Measurements from ENCODE around the gene SPEF2.
"Not testable (repeated sequence)": the region's sequence is repeated elsewhere in the genome, so short reads cannot be mapped to it uniquely, and the experiment has no call there.

SPEF2 gene

DNA sequence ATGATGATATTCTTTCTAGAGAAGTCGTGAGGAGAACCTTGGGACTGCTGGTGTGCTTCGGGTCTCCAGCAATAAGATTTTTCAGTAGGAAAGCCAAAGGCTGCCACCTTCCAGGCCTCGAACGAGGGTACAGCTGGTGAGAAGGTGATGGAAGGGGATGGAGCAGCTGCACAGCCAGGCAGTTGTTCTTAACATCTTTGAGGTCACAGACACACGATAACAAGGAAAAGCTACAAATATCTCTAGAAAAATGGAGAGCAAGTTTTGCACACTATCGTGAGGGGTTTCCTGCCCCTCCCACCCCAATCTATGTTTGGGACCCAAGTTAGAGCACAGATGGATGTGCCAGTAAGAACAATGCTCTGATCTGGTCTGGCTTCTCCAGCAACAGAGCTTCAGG is 232.2 kb downstream of the SPEF2 start:
- DNase-seq (ENCODE audit: low spot score), result no peak
- no peak overlapping the region for H3K27ac ChIP-seq
- TF ChIP-seq, protein P1, sequence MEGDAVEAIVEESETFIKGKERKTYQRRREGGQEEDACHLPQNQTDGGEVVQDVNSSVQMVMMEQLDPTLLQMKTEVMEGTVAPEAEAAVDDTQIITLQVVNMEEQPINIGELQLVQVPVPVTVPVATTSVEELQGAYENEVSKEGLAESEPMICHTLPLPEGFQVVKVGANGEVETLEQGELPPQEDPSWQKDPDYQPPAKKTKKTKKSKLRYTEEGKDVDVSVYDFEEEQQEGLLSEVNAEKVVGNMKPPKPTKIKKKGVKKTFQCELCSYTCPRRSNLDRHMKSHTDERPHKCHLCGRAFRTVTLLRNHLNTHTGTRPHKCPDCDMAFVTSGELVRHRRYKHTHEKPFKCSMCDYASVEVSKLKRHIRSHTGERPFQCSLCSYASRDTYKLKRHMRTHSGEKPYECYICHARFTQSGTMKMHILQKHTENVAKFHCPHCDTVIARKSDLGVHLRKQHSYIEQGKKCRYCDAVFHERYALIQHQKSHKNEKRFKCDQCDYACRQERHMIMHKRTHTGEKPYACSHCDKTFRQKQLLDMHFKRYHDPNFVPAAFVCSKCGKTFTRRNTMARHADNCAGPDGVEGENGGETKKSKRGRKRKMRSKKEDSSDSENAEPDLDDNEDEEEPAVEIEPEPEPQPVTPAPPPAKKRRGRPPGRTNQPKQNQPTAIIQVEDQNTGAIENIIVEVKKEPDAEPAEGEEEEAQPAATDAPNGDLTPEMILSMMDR (IDR thresholded peaks at IDR 0.05), result no peak
- H3K4me3 ChIP-seq, result no peak overlapping the region

DNA sequence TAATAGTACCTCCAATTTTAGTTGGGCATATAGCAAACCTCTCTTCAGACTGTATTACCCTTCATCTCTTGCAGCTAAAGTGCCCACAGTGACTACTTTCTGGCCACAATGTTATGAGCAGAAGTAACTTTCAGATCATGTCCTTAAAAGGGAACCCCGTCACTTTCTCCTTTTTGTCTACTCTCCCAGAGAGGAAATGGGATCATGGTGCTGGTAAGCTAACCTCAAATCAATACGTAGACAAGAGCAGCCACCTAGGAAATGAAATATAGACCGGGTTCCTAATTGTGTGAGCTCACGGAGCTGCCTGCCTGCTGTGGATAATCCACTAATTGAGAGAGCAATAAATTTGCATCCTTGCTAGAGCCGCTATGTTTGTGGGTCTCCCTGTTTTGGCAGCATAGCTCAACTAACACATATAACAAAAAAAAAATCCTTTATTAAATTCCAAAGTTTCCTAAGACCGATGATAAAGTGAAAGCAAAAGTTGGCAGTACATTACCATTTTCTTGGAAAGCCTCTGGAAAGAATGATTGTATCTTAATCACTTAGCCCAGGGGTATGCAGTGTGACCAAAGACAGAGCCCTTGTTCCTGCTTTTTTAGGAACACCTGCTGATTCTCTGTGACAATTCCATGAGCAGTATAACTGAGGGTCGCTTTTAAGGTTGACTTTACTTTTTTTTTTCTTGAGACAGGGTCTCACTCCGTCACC is 233.5 kb downstream of the SPEF2 start:
- H3K27ac ChIP-seq, result no peak overlapping the region
- peak overlapping the region; percentile 45 for H3K4me3 ChIP-seq
- DNase-seq (ENCODE audit: low spot score), result no peak
- TF ChIP-seq, protein P1 (IDR thresholded peaks at IDR 0.05), result no peak

DNA sequence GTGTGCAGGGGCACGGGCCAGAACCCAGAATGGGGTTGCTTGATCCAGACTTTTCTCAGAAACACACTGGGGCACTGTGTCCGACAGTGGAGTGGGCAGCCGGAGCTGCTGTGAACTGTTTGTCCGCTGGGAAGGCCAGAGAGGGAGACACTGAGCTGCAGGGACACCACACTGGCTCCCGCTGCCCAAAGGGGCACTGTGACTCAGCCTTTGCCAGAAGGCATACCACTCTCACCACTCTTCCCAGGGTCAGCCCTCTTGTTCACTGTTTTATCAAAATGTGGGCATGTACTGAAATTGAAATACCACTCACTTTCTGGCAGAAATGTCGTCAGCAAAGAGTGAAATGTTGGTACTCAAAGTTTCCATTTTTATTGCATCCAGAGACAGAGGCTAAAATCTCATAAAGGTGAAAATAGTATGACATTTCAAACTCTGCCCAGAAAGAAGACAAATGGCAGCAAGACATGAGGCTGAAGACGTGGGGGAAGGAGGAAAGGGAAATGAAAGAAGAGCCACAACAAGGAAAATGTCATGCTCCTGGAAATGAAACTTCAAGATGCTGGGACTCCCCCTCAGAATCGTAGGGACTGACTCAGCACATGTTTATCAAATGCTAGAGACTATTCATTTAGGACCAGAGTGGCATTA is 234.5 kb downstream of the SPEF2 start:
- TF ChIP-seq, protein P1 (IDR thresholded peaks at IDR 0.05), result no peak

DNA sequence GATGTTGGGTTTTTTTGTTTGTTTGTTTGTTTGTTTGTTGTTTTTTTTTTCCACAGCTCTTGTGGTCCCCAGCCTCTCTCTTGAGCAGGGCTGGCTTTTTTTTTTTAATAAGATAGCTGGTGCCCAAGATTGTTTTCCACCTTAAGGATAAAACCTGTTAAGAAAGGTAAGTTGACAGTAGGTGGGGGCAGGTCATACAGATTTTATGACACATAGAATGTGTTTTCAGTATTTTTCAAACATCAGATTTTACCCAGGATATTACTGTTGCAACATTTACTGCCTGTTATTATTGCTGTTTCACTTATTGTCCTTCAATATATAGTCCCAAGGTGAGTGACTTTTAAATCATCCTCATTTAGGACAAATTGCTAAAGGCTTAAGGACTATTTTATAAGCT is 235.1 kb downstream of the SPEF2 start:
- DNase-seq (ENCODE audit: low spot score), result no peak
- TF ChIP-seq, protein P1 (IDR thresholded peaks at IDR 0.05), result no peak
- Histone ChIP-seq H3K27ac (no peak overlapping the region), H3K4me3 (no peak overlapping the region)

More for the DNA sequence above, 234.5 kb downstream of the SPEF2 start:
- DNase-seq (ENCODE audit: low spot score), result no peak
- Histone ChIP-seq H3K4me3 (no peak overlapping the region), H3K27ac (no peak overlapping the region)

DNA sequence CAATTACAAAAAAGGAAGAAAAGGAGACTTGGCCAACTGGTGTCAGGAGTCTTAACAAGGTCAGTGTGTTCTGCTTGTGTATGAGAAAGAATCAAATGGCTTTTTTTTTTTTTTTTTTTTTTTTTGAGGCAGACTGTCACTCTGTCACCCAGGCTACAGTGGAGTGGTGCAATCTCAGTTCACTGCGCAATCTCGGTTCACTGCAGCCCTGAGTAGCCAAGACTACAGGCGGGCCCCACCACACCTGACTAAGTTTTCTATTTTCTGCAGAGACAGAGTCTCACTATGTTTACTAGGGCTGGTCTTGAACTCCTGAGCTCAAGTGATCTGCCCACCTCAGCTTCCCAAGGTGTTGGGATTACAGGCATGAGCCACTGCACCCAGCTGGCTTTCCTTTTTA is 236.0 kb downstream of the SPEF2 start:
- DNase-seq (ENCODE audit: low spot score), result no peak
- Histone ChIP-seq H3K27ac (peak overlapping the region in 1 of 2 donors; percentile 11), H3K4me3 (no peak overlapping the region)
- TF ChIP-seq, protein P1 (IDR thresholded peaks at IDR 0.05), result no peak

DNA sequence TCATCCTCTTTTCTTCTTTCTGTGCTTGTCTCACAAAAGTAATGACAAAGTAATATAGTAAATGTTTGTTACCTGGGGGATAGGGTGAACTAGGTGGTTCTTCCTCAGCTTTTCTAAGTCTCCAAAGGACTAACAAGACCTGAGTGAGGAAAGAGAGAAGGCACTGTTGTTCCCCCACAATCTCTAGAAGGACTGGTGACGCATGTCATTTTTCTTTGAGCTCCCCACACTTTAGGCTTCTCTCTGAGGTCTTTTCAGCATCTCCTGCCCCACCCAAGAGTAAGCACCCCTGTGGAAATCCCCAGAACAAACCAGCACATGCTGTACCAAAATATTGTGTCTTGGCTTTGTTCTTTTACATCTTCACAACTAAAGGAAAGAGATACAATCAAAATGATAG is 236.6 kb downstream of the SPEF2 start:
- TF ChIP-seq, protein P1 (IDR thresholded peaks at IDR 0.05), result no peak
- no peak overlapping the region for H3K4me3 ChIP-seq
- no peak for DNase-seq (ENCODE audit: low spot score)
- peak overlapping the region in 1 of 2 donors; percentile 11 for H3K27ac ChIP-seq

DNA sequence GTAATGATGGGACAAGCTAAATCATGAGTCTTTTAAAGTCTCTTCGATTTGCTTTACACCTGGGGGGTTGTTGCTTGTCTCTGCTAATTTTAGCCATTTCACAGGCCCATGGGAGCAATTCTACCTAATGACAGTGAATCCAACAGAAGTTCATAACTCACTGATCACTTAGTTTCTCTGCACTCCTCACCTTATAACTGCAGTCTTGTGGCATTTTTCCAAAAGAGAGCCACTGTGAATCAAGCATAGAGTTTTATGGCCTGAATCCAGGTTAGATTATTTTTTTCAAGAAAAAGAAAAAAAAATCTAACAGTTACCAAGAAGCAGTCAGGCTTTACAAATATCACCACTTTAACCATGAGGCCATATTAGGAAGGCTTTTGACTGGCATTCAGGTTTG is 237.5 kb downstream of the SPEF2 start:
- H3K27ac ChIP-seq, result no peak overlapping the region
- DNase-seq (ENCODE audit: low spot score), result no peak
- TF ChIP-seq, protein P1 (IDR thresholded peaks at IDR 0.05), result no peak
- no peak overlapping the region for H3K4me3 ChIP-seq

DNA sequence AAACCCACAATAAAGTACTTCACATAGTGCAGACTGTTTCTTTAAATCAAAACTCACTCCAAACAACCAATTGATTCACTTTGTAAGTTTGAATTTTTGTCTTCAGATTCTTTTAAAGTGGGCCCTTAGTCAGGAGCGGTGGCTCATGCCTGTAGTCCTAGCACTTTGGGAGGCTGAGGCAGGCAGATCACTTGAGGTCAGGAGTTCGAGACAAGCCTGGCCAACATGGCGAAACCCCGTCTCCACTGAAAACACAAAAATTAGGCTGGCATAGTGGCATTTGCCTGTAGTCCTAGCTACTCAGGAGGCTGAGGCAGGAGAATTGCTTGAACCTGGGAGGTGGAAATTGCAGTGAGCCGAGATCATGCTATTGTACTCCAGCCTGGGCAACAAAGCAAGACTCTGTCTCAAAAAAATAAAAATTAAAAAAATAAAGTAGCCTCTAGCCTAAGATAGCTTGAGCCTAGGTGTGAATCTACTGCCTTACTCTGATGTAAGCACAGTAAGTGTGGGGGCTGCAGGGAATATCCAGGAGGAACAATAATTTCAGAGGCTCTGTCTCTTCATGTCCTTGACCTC is 238.6 kb downstream of the SPEF2 start:
- not testable (repeated sequence) for H3K27ac ChIP-seq; DNase-seq (ENCODE audit: low spot score); H3K4me3 ChIP-seq

Measured in coronary artery (tissue), 2 donors.